ENCODE data around the gene FOXP1. TPM values are rescaled to one million over a fixed set of nuclear protein-coding genes. Genes with fewer than 3 reads are reported as not detected.

FOXP1 gene
- total RNA-seq, 1 experiment from 2014 or later = 75.3 TPM

- Histone ChIP-seq H3K23ac (ENCODE audit: insufficient read length, low read depth, low read length) (no peak overlapping the region), H3K4me2 (ENCODE audit: insufficient read depth, insufficient read length, low read length) (no peak overlapping the region), H3K18ac (ENCODE audit: insufficient read length, low read depth, low read length) (no peak overlapping the region), H4K8ac (replicated peaks; ENCODE audit: insufficient read length, low read depth, low read length) (no peak overlapping the region), H2BK20ac (ENCODE audit: low read depth, low read length, poor library complexity, severe bottlenecking) (no peak overlapping the region), H3T11ph (ENCODE audit: low read length) (no peak overlapping the region), H2BK5ac (ENCODE audit: insufficient read length, low read length) (no peak overlapping the region), H3K14ac (ENCODE audit: insufficient read depth, low read length) (no peak overlapping the region), H4K5ac (ENCODE audit: insufficient read length, low read depth, low read length) (no peak overlapping the region), H2AFZ (ENCODE audit: low read length) (no peak overlapping the region), H3K27me3 (ENCODE audit: insufficient read depth, low read length) (no peaks in the 10 kb centered on the region), H3K56ac (ENCODE audit: insufficient read length, low read depth, low read length) (no peak overlapping the region), H3K23me2 (ENCODE audit: insufficient read length, low read depth, low read length, poor library complexity, severe bottlenecking) (no peaks in the 10 kb centered on the region), H3K9me3 (ENCODE audit: control insufficient read depth, low read depth, low read length) (no peaks in the 10 kb centered on the region), H3K79me1 (ENCODE audit: insufficient read depth, low read depth, low read length, poor library complexity, severe bottlenecking) (no peaks in the 10 kb centered on the region), H4K20me1 (ENCODE audit: control insufficient read depth, insufficient read depth, insufficient read length) (no peaks in the 10 kb centered on the region), H2BK120ac (ENCODE audit: low read depth, low read length, poor library complexity, severe bottlenecking) (no peak overlapping the region), H2BK12ac (ENCODE audit: insufficient read length, low read depth, low read length) (no peak overlapping the region), H3K27ac (ENCODE audit: insufficient read length, low read depth, low read length) (no peak overlapping the region), H2AK5ac (ENCODE audit: insufficient read length, low read length) (no peak overlapping the region), H3K79me2 (ENCODE audit: insufficient read depth, low read length) (no peaks in the 10 kb centered on the region), H4K91ac (ENCODE audit: insufficient read length, low read depth, low read length) (no peak overlapping the region), H3K4me1 (ENCODE audit: insufficient read depth, low read length) (peaks cover 2% of the 10 kb centered on the region; the same call in 1 of the 2 replicates), H2BK15ac (ENCODE audit: low read depth, low read length) (no peak overlapping the region), H3K9ac (ENCODE audit: extremely low read depth, insufficient read length, low read length) (no peak overlapping the region), H3K4ac (ENCODE audit: low read depth, low read length) (no peak overlapping the region)
- no peak overlapping the region for H3K27ac Mint-ChIP-seq
- peaks cover 4 to 7% of the 10 kb centered on the region in 2 experiments; a peak in 4 of 5 replicates for H3K9me3 Mint-ChIP-seq
- WGBS (ENCODE audit: extremely low coverage, insufficient read length, low lambda C conversion rate) = no CpG with 5 or more reads among the region's 5 CpGs
- peaks cover 26 to 27% of the 10 kb centered on the region in 2 experiments for H3K4me1 Mint-ChIP-seq
- no peak for DNase-seq
- peaks cover 9 to 20% (median 12%) of the 10 kb centered on the region in 3 experiments; a peak in 6 of 7 replicates for H3K36me3 Mint-ChIP-seq (ENCODE audit: insufficient read depth in 1 of 3, low read depth in 3 of 3)
- H3K4me3 Mint-ChIP-seq = no peak overlapping the region
- no peaks in the 10 kb centered on the region for H3K27me3 Mint-ChIP-seq (ENCODE audit: low read depth)
- TF ChIP-seq CTCF (conservative IDR thresholded peaks at IDR 0.05) = no peak
Measured at GRCh38 chr3:71030748-71031147, 552.8 kb downstream of the FOXP1 start.

Measured in H9 (cell line).